Stomach (tissue), 4 donors: ENCODE results near the gene NCKAP5.

Source experiments
- EP300 ChIP-seq: sonication (generic); formaldehyde crosslinking; IDR thresholded peaks from one replicate; pipeline ENCODE4 v1.6.1; 2017; ENCODE audit warnings: antibody characterized with exemption
- TF ChIP-seq, protein P1 (sequence below), 7 experiments: fragments of 450-650 bp in 4 of 7; fragments of 200-600 bp in 3 of 7; sonication (generic) in 3 of 7; IDR thresholded peaks; one replicate each; pipeline ENCODE4 v1.5.1; 2016 to 2019; ENCODE audit warnings: antibody characterized with exemption in 7 of 7, control low read depth in 2 of 7, mild to moderate bottlenecking in 1 of 7

DNA sequence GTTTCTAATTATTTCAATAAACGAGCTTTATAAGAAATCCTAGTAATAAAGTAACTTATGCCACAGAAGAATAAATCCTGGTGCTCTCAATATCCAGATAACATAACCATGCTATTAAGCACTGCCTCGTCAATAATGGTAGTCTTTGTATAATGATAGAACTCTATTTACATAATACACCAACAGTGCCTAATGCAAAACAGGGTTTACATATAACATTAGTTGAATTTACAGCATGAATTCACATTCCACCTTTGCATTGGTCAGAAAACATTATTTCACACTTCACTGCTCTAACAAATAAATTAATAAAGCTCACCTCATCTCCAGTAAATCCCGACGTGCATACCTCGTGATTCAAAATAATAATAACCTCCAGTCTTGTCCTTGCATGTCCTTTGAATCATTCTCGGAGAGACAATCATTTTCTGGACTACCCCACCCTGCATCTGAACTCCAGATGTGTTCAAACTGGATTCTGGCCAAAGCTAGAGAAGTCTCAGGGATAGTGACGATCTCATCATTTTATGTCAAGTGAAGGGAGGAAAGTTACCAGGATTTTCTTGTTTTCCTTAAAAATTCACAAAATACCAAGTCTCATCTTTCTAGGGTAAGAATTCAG lies 189.2 kb downstream of the NCKAP5 start:
- TF ChIP-seq, protein P1, sequence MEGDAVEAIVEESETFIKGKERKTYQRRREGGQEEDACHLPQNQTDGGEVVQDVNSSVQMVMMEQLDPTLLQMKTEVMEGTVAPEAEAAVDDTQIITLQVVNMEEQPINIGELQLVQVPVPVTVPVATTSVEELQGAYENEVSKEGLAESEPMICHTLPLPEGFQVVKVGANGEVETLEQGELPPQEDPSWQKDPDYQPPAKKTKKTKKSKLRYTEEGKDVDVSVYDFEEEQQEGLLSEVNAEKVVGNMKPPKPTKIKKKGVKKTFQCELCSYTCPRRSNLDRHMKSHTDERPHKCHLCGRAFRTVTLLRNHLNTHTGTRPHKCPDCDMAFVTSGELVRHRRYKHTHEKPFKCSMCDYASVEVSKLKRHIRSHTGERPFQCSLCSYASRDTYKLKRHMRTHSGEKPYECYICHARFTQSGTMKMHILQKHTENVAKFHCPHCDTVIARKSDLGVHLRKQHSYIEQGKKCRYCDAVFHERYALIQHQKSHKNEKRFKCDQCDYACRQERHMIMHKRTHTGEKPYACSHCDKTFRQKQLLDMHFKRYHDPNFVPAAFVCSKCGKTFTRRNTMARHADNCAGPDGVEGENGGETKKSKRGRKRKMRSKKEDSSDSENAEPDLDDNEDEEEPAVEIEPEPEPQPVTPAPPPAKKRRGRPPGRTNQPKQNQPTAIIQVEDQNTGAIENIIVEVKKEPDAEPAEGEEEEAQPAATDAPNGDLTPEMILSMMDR (IDR thresholded peaks at IDR 0.05): no peak
- no peak for TF ChIP-seq EP300
